Ascending aorta (tissue), 2 donors: Measurements from ENCODE around the gene C6orf136. TPM values are rescaled to one million over a fixed set of nuclear protein-coding genes. Genes with fewer than 3 reads are reported as not detected.

Experiments
- DNase-seq, 2 donors: peaks; one replicate each; pipeline ENCODE4 v3.0.0-alpha.2; 2019; ENCODE audit warnings: low spot score in 2 of 2
- H3K27ac ChIP-seq, 2 donors: fragments of 200-600 bp; sonication (generic); one replicate each; pipeline ENCODE4 v1.5.1; 2016 to 2017; ENCODE audit warnings: mild to moderate bottlenecking in 1 of 2
- H3K27me3 ChIP-seq: fragments of 200-600 bp; sonication (generic); one replicate; pipeline ENCODE4 v1.5.1; 2017
- H3K36me3 ChIP-seq, 2 donors: fragments of 200-600 bp; sonication (generic); one replicate each; pipeline ENCODE4 v1.5.1; 2016
- H3K4me1 ChIP-seq, 2 donors: fragments of 200-600 bp; sonication (generic); one replicate each; pipeline ENCODE4 v1.5.1; 2016 to 2017; ENCODE audit warnings: mild to moderate bottlenecking in 1 of 2
- H3K4me3 ChIP-seq, 2 donors: fragments of 200-600 bp; sonication (generic); one replicate each; pipeline ENCODE4 v1.5.1; 2016 to 2017; ENCODE audit warnings: mild to moderate bottlenecking in 1 of 2
- H3K9me3 ChIP-seq, 2 donors: fragments of 200-600 bp; sonication (generic); one replicate each; pipeline ENCODE4 v1.5.1; 2016
- intact Hi-C: fragments of 100-400 bp; cut with DNase I; formaldehyde crosslinking; loops from one replicate; pipeline ENCODE4 v1.15.1; 2023
- total RNA-seq: library from RNA; depleted of rRNA; stranded (reverse); fragments of >200 nt; gene quantifications from one replicate; pipeline ENCODE4 v1.1.0, GENCODE V29; 2016
- TF ChIP-seq, protein P1 (sequence below), 3 experiments: fragments of 200-600 bp in 2 of 3; fragments of 450-650 bp in 1 of 3; sonication (generic) in 2 of 3; IDR thresholded peaks; one replicate each; pipeline ENCODE4 v1.5.1; 2016 to 2019; ENCODE audit warnings: antibody characterized with exemption in 3 of 3, mild to moderate bottlenecking in 1 of 3, moderate library complexity in 1 of 3

Gene C6orf136
- total RNA-seq, 1 donor from 2014 or later = 6.2 TPM

DNA sequence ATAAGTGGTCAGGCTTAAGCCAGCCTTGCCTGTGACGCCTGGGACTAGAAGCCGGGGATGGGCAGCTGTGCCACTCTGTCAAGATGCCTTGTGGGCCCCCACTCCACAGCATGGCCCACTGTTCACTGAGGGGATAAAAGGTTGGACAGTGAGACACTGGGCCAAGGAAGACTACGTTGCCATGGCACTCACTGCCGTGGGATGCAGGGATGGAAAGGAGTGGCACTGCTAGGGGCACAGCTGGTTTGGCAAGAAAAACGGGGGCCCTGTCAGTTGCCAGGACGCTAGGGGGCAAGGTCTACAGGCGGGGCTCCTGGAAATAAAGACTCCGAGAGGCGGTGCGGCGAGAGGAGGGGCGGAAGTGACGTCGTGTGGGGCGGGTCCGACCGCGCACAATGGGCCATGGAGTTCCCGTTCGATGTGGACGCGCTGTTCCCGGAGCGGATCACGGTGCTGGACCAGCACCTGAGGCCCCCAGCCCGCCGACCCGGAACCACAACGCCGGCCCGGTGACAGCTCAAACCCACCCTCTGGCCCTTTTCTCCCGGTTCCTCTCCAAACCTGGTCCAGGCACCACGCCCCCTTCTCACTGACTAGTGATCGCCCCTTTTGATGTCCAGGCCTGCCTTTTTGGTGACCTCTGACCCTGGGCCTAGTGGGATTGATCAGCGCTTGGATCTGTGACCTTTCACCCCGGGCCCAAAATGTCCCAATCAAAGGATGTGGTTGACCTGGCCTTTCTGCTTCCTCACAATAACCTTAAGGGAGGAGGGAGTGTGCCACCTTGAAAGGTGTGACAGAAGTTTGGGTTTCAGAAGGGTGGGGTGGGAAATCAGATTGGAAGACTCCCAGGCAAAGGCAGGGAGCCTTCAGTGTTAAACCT, 20.2 kb upstream of the C6orf136 start, which contains the start of gene ATAT1:
TSS of gene ATAT1 (plus strand) at position 391 of the 883 bp plus-strand sequence.
- Histone ChIP-seq H3K27ac (peak within 1 kb of the TSS; percentile 84 to 92), H3K4me3 (peak within 1 kb of the TSS; percentile 59 to 62), H3K9me3 (no peaks in the 10 kb centered on the region), H3K4me1 (peaks cover 0 to 8% of the 10 kb centered on the region in 2 donors), H3K36me3 (peaks cover 26 to 64% of the 10 kb centered on the region in 2 donors), H3K27me3 (no peaks in the 10 kb centered on the region)
- peak; percentile 55 to 95 for DNase-seq
- TF ChIP-seq, protein P1, sequence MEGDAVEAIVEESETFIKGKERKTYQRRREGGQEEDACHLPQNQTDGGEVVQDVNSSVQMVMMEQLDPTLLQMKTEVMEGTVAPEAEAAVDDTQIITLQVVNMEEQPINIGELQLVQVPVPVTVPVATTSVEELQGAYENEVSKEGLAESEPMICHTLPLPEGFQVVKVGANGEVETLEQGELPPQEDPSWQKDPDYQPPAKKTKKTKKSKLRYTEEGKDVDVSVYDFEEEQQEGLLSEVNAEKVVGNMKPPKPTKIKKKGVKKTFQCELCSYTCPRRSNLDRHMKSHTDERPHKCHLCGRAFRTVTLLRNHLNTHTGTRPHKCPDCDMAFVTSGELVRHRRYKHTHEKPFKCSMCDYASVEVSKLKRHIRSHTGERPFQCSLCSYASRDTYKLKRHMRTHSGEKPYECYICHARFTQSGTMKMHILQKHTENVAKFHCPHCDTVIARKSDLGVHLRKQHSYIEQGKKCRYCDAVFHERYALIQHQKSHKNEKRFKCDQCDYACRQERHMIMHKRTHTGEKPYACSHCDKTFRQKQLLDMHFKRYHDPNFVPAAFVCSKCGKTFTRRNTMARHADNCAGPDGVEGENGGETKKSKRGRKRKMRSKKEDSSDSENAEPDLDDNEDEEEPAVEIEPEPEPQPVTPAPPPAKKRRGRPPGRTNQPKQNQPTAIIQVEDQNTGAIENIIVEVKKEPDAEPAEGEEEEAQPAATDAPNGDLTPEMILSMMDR (IDR thresholded peaks at IDR 0.05) = peak; percentile 26 to 40 (median 27)
- intact Hi-C loops = no loop called here

DNA sequence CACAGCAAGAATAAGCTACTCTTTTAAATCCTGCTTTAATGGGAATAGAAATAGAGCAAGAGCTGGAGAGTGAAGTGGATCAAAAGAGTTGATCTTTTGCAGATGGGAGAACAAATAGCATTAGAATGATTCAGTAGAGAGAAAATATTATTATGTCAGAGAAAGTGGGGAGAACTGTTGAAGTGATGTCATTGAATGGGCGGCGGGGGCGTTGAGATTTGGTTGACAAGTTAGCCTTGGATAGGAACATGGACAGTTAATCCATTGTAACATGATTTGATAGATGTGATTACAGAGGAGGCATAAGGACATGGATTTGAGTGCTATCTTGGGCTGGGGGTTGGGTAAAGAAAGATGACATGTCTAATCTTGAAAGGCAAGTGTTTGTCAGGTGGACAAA, 11.1 kb upstream of the C6orf136 start:
- Histone ChIP-seq H3K36me3 (peaks cover 12 to 24% of the 10 kb centered on the region in 2 donors), H3K4me3 (no peak overlapping the region), H3K4me1 (no peaks in the 10 kb centered on the region), H3K9me3 (no peaks in the 10 kb centered on the region), H3K27me3 (no peaks in the 10 kb centered on the region), H3K27ac (no peak overlapping the region)
- intact Hi-C loops = no loop called here
- no peak for DNase-seq
- TF ChIP-seq, protein P1 (IDR thresholded peaks at IDR 0.05) = no peak

DNA sequence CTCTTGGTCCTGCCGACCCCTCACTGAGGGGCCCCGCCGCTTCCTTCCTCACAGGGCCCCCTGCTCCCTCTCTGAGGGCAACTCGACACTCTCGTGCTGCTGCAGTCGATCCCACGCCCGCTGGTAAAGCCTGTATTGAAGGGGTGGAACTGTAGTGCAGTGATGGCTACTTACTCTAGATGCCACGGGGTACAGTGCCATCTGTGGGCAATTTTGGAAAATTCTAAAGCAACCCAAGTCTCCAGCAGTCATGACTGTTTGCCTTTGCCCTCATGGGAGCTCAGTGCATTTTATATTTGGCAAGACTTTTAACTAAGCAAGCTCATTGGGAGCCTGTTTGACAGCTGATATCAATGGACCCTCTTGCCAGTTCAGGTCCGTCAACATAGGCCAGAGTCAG, 6.5 kb upstream of the C6orf136 start:
- H3K27ac ChIP-seq = no peak overlapping the region
- no peaks in the 10 kb centered on the region for H3K27me3 ChIP-seq
- TF ChIP-seq, protein P1 (IDR thresholded peaks at IDR 0.05) = no peak
- H3K36me3 ChIP-seq = peaks cover 12 to 30% of the 10 kb centered on the region in 2 donors
- intact Hi-C loops = no loop called here
- H3K9me3 ChIP-seq = no peaks in the 10 kb centered on the region
- H3K4me1 ChIP-seq = no peaks in the 10 kb centered on the region
- H3K4me3 ChIP-seq = no peak overlapping the region
- no peak for DNase-seq

DNA sequence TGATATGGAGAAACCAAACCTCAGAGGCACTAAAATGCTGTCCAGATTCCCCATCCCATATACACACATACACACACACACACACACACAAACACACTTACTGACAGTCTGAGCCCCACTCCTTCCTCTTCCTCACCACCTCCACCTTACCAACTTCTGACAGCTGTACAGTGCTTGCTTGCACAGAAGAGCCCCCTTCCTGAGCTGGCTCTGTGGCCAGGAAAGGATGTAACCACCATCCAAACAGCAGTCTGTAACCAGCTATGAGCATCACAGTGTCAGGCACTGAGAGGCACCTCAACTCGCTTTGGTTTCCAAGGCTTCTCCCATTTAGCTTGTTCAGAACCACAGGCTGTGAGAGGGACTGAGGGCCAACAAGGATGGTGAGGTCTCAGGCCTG, 5.9 kb upstream of the C6orf136 start:
- no peaks in the 10 kb centered on the region for H3K27me3 ChIP-seq
- peaks cover 12 to 30% of the 10 kb centered on the region in 2 donors for H3K36me3 ChIP-seq
- H3K27ac ChIP-seq = no peak overlapping the region
- no peak for DNase-seq
- no peaks in the 10 kb centered on the region for H3K9me3 ChIP-seq
- H3K4me1 ChIP-seq = no peaks in the 10 kb centered on the region
- TF ChIP-seq, protein P1 (IDR thresholded peaks at IDR 0.05) = no peak
- intact Hi-C loops = no loop called here
- H3K4me3 ChIP-seq = no peak overlapping the region

DNA sequence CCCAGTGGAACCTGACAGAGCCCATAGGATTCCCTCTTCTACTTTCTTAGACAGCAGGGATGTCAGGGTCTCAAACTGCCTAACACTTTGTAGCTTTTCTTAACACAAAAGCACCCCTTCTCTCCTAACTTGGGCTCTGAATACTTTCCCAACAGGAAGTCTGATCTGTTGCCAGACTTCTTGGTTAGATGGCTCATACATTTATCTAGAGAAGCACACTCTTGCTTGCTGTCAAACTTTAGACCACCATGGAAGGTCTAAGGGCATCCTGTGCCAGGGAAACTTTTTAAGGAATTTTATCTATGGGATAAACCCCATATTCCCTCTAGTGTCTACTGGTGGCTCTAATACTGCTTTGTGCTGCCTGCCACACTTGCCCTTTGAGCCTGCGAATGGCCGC, 3.3 kb upstream of the C6orf136 start:
- Histone ChIP-seq H3K27ac (no peak overlapping the region), H3K36me3 (peaks cover 12 to 25% of the 10 kb centered on the region in 2 donors), H3K4me3 (no peak overlapping the region), H3K4me1 (peaks cover 0 to 12% of the 10 kb centered on the region in 2 donors), H3K9me3 (no peaks in the 10 kb centered on the region), H3K27me3 (no peaks in the 10 kb centered on the region)
- TF ChIP-seq, protein P1 (IDR thresholded peaks at IDR 0.05) = no peak
- intact Hi-C loops = no loop called here
- DNase-seq = no peak
